NAMALWA (cell line): ENCODE measurements around the gene CAB39.

Source experiments
- DNase-seq: peaks from one replicate; pipeline ENCODE4 v3.0.0-alpha.2; 2015; ENCODE audit warnings: low spot score

Gene CAB39

DNA sequence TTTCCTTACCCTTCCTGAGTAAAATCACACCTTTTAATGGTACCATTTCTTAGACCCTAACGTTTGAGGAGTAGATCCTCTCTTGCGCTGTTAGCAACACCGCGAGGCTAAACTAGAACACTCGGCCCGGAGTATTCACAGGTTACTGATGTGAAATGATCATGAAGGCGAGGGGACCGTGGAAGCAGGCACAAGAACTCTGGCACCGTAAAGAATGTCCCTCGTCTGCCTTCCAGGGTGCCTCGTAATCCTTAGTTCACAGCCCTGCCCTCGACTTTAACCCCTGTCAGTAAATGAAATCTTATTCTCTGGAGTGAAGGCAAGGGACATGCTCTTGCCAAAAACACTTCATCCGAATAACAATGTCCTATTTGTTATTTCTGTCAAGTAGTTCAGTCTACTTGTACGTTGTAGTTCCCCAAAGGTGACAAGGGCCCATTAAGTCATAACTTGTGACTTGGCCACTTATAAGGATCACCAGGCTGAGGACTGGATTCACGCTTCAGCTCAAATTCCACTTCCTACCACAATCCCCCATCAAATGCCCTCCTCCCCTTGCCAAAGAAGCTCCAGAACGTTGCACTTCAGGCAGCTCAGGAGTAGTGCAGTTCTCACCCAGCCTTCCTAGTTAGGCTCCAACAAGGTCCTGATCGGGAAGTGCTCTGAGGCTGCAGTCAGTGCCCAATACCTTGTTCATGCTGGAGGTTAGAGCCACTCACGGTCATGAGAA, 108.8 kb downstream of the CAB39 start:
- no peak for DNase-seq

DNA sequence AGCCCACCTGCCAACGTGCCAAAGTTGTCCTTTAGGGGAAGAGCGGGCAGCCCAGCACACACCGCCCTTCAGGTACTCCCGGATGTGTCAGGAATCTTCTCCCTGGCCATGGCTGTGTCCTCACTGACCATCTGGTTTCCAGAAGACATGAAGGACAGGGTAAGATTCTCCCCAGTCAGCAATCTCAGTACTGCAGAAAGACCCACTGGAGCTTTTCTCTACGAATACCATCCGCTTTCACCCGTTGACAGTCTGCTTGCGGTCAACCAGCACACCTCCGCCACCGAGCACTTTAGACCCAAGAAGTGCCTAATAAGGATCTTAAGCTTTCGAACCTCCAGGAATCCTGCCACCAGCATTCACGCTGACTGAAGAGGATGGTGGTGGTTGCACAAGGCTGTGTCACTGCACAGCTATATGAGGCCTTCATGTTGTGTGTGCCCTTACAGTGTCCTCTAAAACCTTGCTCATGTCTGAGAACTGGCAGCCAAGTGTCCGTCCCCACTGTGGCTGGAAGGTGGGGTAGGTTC, 109.4 kb downstream of the CAB39 start:
- DNase-seq, result no peak

DNA sequence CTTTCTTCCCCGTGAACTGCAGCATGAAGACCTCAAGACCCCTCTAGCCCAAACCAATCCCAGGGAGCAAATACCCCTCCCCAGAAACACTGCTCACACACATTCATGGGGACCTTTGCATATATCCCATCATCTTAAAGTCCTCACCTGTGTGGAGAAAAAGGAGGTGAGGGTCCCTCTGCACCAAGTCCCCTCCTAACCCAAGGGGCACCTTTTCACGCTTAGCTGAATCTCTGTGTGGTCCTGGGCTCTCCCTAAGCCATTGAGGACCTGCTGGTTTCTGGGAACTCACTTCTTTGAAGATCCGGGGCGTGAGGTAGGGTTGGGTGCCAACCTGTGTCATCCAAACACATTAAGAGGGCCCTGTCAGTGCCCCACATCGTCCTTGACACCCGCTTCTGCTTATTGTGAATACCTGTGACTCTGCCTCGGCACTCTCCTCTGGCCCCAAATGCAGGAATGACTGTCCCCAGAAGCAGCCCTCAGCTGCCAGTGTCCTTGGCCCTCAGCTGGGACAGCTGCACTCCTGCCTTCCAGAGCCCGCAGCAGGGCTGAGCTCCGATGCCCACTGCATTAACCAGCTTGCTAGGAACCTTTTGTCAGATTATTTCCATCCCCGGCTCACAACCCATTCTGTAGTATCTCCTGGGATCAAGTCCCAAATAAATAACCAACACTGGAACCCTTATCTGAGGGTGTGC, 110.8 kb downstream of the CAB39 start:
- DNase-seq, result no peak

DNA sequence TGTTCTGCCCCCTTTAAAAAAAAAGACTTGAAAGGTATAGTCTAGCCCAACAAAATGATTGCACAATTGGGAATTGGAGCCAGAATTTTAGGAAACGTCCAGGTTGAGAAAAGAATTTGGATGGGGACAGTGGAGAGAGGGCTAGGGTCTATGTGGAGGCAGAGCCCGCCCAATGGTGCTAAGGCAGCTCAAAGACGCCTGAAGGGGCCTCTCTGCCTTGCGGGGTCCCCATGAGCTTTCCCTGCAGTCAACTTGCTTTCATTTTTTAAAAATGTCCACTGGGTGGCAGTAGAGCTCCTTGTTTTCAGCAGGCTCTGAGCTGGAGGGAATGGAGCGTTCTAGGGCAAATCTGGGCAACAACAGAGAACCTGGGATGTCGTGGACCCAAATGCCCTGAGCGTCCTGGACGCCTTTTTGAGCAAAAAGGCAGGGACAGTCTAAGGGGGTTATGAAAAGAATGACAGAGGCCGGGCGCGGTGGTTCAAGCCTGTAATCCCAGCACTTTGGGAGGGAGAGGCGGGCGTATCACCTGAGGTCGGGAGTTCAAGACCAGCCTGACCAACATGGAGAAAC, 111.8 kb downstream of the CAB39 start:
- DNase-seq, result peak; percentile 95

DNA sequence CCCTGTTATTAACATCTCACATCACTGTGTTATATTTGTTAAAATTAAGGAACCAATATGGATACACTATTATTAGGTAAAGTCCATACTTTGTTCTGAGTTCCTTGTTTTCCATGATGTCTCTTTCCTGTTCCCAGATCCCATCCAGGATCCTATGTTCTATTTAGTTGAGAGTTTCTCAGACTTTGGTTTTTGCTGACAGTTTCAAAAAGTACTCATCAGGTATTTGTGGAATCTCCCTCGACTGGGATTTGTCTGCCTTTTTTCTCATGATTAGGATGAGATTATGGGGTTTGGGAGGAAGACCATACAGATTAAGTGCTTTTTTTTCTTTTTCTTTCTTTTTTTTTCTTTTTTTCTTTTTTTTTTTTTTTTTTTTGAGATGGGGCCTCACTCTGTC, 112.7 kb downstream of the CAB39 start:
- no peak for DNase-seq

DNA sequence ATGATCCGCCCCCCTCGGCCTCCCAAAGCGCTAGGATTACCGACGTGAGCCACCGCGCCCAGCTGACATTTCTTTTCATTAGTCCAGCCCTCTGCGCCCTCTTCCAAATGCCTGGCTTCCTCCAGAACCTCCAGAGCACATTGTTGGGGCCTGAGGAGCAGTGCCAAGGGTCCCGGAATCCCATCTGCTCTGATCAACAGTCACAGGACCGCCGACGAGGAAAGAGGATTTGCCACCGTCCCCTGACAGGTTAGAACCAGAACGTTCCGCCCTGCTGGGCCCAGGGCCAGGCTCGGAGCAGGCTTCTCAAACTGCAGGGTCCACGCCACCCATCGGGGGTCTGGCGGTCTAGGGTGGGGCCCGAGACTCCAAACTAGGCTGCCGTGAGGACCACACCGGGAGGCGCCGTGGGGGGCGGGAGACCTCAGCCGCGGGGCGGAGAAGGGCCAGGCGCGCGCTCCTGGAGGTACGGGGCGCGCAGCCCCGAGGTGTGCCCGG, 115.2 kb downstream of the CAB39 start:
- no peak for DNase-seq

DNA sequence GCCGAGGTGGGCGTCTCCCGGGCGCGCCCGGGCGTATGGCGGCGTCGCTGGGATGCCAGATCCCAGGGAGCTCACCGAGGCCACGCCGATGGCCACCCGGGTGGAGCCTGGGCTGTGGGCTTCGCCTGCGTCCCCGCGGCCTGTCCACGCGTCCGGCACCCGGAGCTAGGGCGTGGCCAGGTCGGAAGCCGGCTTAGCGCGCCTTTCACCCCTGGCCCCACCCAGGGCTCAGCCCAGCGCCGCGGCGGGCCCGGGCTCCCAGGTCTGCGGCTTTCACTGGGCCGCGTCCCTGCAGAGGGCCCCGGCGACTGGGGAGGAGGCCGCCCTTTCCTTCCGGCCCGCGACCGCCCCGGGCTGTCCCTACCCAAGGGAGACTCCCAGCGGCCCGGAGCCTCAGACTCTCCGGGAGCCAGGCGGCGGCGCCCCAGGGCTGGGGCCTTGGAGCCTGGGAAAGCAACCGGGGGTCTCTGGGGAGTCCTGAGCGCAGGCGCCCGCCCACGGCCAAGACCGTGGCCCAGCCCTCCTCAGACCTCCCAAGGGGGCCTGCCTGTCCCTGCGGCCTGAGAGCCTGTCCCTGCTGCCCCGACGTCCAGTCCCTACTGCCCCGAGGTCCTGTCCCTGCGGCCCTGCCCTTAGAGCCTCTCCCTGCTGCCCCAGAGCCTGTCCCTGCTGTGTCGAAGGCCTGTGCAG, 115.8 kb downstream of the CAB39 start:
- DNase-seq, result no peak

DNA sequence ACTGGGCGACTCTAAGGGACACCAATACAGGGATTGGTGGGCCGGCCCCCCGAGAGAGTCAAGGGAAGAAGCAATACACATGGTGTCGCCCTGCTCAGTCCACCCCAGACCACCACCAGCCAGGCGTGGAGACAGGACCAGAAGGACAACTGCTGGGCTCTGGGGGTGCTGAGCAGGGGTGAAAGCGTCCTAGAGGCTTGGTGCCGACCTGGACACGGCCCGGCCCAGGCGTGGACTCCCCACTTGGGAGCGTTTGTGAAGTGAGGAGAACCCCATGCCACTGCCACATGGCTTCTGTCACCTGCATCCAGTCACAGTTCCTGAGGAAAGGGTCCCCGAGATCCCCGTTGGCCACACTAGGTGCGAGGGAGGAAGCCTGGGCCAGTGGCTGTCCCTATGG, 116.7 kb downstream of the CAB39 start:
- no peak for DNase-seq

DNA sequence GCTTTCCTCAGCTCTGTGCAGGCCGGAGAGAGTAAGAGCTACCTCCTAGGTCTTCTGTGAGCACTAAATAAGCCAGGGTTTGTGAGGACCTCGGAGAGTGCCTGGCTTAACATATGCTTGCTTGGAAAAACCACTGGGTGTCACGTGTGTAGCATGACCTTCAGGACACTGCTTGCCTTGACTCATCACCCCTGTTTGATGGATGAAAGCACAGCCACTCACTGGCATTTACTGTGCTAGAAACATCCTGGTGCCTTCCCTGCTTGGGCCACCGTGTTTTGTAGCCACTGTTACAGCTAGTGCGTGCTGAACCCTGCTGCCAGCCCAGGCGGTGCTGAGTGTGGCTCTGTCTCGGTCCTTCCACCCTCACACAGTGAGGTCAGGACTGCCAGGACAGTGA, 117.3 kb downstream of the CAB39 start:
- DNase-seq, result no peak

DNA sequence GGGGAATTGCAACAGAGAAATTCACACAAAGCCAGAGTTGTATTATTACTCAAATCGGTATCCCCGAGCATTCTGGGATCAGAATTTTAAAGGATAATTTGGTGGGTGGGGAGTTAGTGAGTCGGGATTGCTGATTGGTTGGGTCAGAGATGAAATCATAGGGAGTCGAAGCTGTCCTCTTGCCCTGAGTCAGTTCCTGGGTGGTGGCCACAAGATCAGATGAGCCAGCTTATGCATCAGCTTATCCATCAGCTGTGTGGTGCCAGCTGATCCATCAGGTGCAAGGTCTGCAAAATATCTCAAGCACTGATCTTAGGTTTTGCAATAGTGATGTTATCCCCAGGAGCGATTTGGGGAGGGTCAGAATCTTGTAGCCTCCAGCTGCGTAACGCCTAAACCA, 117.8 kb downstream of the CAB39 start:
- no peak for DNase-seq

DNA sequence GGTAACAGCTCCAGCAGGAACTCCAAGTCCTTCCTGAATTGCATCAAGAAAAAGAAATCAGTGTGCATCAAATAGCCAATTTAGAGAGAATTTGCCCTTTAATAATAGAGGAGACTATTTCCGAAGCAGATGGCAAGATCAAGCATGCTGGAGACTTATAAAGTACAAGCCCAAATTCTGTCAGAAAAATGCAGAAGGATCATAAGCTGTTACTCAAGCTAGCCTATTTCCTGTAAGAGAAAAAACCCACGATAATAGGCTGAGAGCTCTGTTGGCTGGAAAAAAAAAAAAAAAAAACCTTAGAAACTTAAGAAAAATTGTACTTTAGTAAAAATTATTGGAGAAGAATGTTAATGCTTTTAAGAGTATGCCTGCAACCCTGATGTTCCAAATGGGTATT, 127.7 kb downstream of the CAB39 start:
- no peak for DNase-seq

DNA sequence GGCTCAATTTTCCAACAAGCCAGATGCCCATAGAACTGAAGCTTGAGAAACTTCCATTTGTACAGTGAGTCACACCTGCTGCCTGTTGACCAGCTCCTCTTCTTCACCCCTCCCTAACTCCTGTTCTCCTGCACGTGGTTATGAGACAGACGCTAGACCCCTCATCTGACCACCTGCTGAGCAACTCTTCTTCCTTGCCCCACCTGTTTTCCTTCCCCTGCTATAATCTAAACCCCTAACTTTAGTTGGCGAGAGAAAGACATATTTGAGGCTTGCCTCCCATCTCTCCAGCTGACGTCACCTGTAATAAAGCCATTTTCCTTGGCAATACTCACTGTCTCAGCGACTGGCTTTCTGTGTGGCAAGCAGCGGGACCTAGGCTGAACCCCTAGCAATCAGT, 129.8 kb downstream of the CAB39 start:
- no peak for DNase-seq

DNA sequence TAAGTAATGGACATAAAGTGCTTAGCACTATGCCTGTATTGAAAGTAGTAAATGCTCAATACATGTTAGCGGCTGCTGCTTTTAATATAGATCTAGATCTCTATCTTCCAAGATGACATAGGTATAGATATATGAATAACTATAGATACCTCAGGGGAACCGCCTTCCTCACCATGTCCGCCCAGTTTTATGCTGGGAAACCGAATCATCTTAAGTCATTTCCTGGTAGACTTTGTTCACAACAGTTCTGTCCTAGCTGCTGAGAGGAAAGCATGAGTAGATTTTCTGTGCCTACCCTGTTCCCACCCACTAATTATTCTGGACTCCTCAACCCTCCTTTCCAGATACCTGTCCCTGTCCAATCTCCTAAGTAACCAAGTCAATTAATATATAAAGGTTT, 130.5 kb downstream of the CAB39 start:
- no peak for DNase-seq

DNA sequence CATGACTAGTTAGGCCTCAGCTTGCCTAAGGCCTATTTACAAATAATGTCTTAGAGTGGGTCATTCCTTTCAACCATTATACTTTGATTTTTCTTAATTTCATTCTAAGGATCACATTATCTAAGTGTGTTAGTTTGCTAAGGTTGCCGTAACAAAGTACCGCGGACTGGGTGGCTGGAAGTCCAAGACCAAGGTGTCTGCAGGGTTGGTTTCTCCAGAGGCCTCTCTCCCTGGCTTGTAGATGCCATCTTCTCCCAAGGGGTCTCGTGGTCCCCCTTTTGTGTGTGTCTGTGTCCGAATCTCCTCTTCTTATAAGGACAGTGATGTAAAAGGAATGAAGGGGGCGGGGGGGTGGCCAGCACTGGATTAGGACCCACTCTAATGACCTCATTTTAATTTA, 133.7 kb downstream of the CAB39 start:
- DNase-seq, result no peak

DNA sequence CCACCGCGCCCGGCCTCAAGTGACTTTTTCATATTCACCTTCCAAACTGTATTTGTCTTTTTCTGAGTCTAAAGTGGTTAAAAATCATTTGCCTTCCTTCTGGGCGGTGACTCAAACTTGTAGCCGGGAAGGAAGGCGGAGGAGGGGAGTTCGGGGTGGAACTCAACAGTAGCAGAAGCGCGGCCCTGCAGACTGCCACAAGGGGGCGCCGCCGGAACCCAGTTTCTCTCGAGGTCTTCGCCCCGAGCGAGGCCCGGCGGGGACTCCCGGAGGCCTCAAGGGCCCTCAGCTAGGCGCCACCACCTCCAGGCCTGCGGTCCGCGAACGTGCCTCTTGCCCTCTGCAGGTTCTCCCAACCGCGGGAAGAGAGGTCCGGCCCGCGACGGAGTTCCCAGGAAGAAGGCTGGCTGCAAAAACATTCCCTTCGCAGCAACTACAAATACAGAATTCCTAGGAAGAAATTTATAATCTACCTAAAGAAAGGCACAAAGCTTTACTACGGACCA, 135.3 kb downstream of the CAB39 start:
- peak; percentile 81 for DNase-seq

DNA sequence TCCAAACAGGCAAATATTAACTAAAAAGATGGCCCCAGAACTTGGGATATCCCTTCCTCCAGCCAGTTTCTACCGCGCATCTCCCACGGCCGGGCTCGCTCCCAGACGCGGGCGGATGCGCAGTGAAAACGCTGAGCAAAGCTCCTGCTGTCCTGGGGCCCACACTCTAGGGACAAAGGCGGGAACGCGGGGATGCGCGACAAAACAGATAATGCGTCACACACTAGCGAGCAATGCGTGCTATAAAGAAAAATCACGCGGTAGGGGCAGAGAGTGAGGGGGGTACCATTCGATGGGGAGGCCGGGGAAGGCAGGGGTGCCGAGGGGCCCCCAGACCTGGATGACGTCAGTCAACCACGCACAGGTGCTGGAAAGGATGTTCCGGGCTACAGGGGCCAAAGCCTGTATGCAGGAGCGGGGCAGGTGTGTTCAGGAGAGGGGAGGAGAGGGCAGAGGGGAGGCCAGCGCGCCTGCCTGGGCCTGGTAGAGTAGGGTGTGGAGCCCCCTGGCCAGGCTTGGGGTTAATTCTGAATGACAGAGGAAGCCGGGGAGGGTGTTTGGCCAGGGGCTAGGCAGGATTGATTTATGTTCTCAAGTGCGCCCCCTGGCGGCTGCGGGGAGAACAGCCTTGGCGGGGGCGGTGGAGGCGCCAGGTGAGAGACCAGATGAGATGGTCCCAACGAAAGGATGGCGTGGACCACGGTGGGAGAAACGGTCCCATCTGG, 137.2 kb downstream of the CAB39 start:
- DNase-seq, result peak; percentile 71

DNA sequence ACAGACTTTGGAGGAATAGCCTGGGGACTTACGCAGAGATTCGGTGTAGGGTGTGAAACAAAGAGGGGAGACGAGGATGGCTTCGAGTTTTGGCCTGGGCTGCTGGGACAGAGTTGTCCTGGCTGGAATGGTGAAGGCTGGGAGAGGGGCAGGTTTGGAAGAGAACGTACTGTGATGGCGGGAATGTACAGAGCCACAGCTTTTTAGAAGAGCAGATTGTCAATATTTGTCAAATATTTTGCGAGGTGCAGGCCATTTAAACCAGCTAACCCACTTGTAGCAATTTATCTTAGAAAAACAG, 137.7 kb downstream of the CAB39 start:
- DNase-seq, result no peak

DNA sequence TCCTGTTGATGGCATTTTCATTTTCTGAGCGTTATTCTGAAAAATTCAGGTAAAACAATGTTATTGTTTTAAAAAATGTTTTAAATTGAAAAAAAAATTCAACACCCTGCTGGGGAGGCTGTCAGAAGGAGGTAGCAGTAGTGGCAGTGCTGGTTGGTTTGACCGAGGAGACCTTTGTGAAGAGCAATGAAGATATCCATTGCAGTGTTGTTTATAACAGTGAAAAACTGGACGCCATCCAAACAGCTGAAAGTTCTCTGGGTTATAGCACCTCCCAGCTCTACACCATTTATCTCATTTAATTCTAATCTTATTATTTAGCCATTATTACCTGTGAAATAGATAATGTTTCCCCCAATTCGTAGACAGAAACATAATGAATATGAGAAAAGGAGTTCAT, 139.5 kb downstream of the CAB39 start:
- DNase-seq, result no peak

DNA sequence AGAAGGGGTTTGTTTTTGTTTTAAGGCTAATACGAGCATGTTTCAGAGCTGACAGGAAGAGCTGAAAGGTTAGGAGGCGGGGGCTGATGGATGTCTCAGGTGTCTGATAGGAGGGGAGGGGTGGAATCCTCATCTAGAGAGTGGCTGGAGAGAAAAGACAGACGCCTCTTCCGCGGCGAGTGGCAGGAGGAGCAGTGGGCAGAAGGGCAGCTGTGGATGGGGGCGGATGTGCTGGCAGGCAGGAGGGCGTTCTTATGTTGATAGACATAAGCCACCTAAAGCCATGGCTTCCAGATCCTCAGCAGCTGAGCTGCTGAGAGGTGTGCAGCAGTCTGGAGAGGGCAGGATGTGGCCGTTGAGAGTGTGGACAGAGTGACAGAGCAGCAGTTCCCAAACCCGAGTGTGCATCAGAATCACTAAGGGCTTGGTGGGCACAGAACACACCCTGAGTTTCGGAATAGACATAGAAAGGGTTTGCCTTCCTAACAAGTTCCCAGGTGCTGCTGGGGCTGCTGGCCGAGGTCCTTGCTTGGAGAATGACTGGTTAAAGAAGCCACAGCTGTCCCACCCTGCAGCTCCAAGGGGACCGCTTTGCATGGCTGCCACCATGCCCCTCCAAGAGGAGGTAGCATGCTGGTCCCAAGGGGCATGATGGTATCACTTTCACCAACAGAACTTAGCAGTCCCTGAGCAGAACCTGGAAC, 149.1 kb downstream of the CAB39 start:
- DNase-seq, result no peak

DNA sequence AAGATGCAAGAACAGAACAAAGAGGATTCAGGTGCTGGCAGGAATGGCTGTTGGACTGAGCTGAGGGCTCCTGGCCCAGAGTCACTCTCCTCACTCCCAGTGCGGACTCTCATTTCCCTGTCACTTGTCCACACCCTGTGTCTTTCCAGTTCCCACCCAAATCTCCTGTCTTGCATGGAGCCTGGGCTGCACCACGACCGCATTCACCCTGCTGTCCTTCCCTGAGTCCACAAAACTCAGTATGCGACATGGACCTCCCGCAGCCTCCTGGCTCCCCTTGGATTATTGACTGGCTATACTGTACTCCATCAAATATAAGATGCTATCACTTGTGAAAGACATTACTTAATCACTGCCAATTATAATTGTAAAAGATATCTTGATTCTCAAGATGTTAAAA, 149.7 kb downstream of the CAB39 start:
- DNase-seq, result no peak

DNA sequence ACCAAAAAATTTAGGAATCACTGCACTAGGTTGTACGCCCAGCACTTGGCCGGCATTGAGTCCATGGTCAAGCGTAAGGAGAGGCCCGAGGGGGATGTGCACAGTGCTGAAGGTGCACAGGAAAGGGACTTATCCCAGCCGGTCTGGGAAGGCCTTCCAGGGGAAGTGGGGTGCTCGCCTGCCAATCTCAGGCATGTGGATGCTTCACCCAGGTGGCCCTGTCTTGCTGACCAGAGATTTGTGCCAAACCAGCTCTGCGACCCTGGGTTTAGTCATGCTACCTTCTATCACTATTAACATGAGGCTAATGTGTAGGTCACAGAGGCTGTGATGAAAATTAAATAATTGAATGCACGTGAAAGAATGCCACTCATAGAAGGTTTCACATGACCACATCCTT, 150.4 kb downstream of the CAB39 start:
- no peak for DNase-seq
